OCI-LY1 (cell line): ENCODE results near the gene ROR1.

Experiments used
- CTCF ChIP-seq: fragments of 200-600 bp; sonication (generic), shearing (Covaris generic); IDR thresholded peaks from 2 replicates; pipeline ENCODE4 v1.5.1; 2017; ENCODE audit warnings: mild to moderate bottlenecking, antibody characterized with exemption, low read length, moderate library complexity, mixed read lengths
- EZH2 ChIP-seq: fragments of 200-600 bp; sonication (generic), shearing (Covaris generic); IDR thresholded peaks from 2 replicates; pipeline ENCODE4 v1.8.0; 2017; ENCODE audit warnings: borderline replicate concordance, mixed run types, mild to moderate bottlenecking, antibody characterized with exemption, low read length, moderate library complexity, mixed read lengths

DNA sequence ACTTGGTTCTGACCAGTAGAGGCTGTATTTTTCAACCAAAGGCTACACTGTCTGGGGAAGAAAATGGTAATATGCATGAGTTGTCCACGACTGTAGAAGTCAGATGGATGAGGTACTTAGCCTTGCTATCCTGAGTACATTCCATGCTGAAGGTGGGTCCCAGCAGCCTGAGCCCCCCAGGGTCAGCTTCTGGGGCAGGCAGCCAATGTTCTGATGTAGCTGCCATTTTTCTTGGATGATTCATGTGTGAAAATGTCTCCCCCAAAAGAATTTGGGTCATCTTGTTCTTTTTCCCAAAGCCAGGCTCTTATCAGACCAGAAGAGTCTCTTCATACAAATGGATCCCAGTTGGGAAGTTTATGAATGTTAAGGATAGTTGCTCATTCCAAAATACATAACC is 257.4 kb downstream of the ROR1 start:
- TF ChIP-seq CTCF: no peak
- TF ChIP-seq EZH2: no peak
